HG02884 (cell line): Measurements from ENCODE around the gene DAB2IP.
"Not testable (repeated sequence)": the region's sequence is repeated elsewhere in the genome, so short reads cannot be mapped to it uniquely, and the experiment has no call there.

Source experiments
- ATAC-seq: cut with Tn5 transposase; IDR thresholded peaks from one replicate; pipeline ENCODE4 v1.9.1; 2021; ENCODE audit warnings: mild to moderate bottlenecking, moderate library complexity; ENCODE audit not compliant: unreplicated experiment

The DAB2IP gene

GRCh38 chr9:121785673-121786542 is 134.5 kb downstream of the DAB2IP start:
- no peak for ATAC-seq

GRCh38 chr9:121786543-121786948 is 135.1 kb downstream of the DAB2IP start:
- no peak for ATAC-seq

DNA sequence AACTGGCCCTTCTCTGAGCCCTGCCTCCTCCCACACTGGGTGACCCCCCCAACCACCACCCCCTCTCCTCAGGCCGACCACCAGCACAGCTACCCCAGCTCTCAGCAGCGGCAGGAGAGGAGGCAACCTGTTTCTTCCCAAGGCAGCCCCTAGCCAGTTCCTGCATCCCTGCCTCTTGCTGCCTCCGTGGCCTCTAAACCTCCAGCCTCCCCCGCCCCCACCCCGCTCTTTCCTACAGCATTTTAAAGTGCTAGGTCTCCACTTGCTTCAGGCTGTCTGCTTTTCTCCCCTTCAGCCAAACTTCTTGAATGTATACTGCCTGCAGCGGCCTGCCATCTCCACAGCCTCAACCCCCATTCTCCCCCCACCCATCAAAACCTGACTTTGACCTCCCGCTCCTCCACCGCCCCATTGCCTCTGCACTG is 135.6 kb downstream of the DAB2IP start:
- ATAC-seq, result no peak

DNA sequence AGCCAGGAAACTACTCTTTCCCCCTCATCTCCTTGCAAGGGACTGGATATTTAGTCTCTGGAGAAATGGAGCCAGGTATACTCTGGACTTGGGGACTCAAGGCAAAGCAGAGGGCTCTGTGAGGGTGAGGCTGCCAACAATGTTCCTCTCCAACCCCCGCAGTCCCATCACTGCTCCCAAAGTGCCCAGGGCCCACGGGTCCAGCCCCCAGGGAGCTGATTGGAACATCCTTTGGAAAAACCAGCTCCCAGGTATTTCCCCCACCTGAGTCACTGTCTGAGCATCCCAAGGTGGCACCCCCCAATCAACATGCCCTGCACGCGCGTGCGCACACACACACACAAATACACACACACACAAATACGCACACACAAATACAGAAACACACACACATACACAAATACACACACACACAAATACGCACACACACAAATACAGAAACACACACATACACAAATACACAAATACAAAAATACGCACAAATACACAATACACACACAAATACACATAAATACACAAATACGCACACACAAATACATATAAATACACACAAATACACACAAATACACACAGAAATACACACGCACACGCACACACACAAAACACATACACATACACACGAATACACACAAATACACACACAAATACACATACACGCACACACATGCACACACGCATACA is 137.4 kb downstream of the DAB2IP start:
- ATAC-seq, result no peak

- ATAC-seq, result no peak
Observed at GRCh38 chr9:121790841-121791240, 139.4 kb downstream of the DAB2IP start.

GRCh38 chr9:121792476-121792875 is 141.0 kb downstream of the DAB2IP start:
- not testable (repeated sequence) for ATAC-seq

DNA sequence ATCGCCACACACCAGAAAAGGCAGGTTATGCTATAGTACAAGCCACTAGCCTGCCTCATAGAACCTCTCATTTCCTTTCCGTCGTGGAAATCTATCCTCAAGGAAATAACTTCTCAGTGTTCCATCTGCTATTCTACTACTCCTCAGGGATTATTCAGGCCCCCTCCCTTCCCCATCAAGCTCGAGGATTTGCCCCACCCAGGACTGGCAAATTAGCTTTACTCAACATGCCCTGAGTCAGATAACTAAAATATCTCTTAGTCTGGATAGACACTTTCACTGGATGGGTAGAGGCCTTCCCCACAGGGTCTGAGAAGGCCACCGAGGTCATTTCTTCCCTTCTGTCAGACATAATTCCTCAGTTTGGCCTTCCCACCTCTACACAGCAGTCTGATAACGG is 142.9 kb downstream of the DAB2IP start:
- ATAC-seq, result not testable (repeated sequence)

- ATAC-seq, result no peak
Observed at GRCh38 chr9:121797081-121797480, 145.6 kb downstream of the DAB2IP start.

GRCh38 chr9:121798941-121799340 is 147.5 kb downstream of the DAB2IP start:
- no peak for ATAC-seq

- ATAC-seq, result no peak
Observed at GRCh38 chr9:121800376-121800775, 148.9 kb downstream of the DAB2IP start.

DNA sequence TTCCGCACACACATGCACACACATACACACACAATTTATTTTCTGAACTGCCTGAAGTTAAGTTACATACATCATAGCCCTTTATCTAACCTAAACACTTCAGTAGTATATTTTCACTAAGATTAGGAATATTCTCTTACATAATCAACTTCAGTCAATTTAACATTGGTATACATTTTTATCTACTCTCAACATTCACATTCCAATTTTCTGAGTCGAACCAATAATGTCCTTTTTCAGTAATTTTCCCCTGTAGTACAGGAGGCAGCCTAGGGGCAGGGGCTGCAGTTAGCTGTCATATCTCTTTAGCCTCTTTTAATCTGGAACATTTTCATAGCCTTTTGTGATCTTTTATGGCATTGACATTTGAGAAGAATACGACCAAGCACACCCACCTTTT is 150.1 kb downstream of the DAB2IP start:
- no peak for ATAC-seq

GRCh38 chr9:121802753-121803152 is 151.3 kb downstream of the DAB2IP start:
- ATAC-seq, result no peak

DNA sequence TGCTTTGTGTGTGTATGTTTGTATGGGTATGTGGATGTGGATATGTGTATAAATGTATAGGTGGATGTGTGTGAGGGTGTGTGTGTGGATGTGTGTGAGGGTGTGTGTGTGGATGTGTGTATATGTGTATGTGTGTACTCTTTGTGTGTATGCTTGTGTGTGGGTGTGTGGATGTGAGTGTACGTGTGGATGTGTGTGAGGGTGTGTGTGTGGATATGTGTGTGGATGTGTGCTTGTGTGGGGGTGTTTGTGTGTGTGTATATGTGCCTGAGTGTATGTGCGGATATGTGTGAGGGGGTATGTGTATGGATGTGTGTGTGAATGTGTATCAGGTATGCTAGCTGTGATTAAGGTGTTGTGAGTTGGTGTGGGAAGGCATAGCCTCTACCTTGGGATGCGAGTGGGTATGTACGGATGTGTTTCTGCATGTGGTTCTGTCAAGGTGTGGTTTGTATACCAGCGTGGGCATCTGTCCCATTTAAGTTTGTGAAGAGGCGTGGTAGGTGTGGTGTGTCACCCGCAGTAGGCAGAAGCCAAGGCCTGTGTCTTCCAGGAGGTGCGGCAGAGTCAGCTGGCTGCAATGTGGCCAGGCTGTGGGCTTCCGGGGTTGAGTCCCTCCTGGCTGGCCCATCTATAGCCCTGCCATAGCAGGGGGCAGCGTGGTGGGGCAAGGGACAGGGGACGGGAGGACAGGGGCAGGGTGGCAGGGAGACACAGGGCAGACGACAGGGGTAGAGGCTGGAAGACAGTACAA is 155.8 kb downstream of the DAB2IP start:
- no peak for ATAC-seq

DNA sequence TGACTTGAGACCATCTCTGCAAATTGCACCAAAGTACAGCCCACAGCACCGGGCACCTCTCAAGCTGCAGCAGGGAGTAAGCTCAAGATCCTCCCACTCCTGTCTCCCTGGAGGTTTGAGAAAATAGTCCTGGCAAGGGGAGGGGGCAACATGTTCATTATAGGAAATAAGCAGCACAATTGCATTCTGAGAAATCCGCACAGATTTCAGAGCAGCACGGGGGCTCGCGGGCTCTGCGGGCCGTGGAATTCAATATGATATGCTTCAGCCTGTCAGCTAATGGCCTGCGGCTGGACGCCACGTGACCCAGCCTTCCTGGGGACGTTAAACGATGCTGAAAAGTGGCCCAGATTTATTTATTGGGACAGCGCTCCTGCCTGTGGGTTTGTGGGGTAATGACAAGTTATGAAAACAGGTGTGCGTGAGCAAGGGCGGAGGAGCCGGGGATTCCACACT is 156.4 kb downstream of the DAB2IP start:
- no peak for ATAC-seq

GRCh38 chr9:121808781-121809180 is 157.3 kb downstream of the DAB2IP start:
- ATAC-seq, result no peak

- ATAC-seq, result no peak
Observed at GRCh38 chr9:121809356-121810050, 158.1 kb downstream of the DAB2IP start.

DNA sequence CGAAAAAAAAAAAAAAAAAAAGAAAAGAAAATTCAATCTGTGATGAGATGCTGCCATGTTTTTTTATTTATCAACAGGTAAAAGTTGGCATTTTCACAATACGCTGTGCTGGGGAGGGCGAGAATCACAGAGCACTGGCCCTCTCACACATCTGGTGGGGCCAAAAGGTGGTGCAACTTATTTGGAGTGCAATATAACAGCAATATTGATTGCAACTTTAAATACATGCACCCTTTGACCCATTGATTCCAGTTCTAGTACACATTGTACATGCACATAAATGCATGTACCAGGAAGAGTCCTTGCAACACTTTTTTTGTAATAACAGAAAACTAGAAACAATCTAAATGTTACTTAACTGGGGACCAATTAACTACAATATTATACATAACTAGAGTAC is 159.1 kb downstream of the DAB2IP start:
- no peak for ATAC-seq

- ATAC-seq, result no peak
Observed at GRCh38 chr9:121811140-121811539, 159.7 kb downstream of the DAB2IP start.

GRCh38 chr9:121811751-121812150 is 160.3 kb downstream of the DAB2IP start:
- ATAC-seq, result no peak

- no peak for ATAC-seq
Observed at GRCh38 chr9:121812159-121812735, 160.8 kb downstream of the DAB2IP start.
